ENCODE data around the gene KIAA0408.
"Not testable (repeated sequence)": the region's sequence is repeated elsewhere in the genome, so short reads cannot be mapped to it uniquely, and the experiment has no call there.

Gene KIAA0408

GRCh38 chr6:127464161-127464880 is 5.1 kb upstream of the KIAA0408 start:
- in situ Hi-C loops (cut with HindIII; ENCODE audit: low sequenced_read_pairs), result no loop called here

- in situ Hi-C loops (cut with HindIII; ENCODE audit: low sequenced_read_pairs), result no loop called here
These were observed 3.9 kb upstream of the KIAA0408 start for GRCh38 chr6:127463056-127463455.

DNA sequence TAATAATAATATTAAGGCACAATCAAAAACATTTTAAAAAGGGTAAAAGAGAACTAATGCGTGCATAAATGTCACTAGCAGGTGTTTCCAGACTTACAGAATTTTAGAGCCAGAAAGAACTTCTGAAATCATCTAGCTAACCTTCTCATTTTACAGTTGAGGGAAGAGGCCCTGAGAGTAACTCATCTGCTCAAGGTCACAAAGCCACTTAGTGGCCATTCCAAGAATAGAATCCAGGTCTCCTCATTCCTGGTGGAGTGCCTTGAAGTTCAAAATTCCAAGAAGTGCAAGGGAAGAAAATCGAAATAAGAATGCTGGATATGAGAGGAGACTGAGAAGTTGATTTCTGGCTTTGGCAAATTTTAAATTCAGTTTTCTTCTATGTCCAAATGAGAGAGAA is 3.2 kb upstream of the KIAA0408 start:
- in situ Hi-C loops (cut with HindIII; ENCODE audit: low sequenced_read_pairs), result no loop called here

DNA sequence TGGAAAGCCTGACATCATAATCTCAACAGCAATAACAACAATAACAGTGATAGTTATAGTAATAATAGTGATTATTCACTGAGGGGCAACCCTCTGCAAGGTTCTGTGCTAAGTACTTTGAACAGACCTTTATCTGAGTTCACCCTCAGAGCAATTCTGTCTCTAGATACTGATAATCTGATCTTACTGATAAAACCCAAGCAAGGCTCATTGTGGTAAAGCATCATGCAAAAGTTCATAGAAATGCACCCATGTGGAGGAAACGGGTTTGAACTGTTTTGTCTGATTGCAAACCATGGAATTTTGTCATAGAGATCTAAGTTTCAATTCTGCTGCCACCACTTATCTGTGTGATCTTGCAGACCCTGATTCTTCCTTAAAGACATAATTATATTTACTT is 1.3 kb upstream of the KIAA0408 start:
- in situ Hi-C loops (cut with HindIII; ENCODE audit: low sequenced_read_pairs), result no loop called here

DNA sequence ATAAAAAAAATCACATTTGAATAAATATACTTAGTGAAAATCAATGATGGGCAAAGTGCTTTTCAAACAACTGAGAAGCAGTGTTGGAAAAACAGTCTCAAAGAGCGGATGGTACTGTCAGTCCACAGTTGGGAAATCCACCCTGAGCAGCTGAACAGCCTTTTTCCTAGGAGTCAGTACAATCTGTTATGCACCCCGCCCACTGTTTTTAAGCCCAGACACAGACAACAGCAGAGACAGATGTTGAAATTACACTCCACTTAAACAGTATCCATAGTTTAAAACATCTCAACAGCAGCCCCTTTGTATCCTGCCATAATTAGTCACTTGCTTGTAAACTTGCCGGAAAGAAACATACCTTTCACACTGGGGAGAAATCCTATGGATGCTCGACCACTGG is 372 bp downstream of the KIAA0408 start:
- in situ Hi-C loops (cut with HindIII; ENCODE audit: low sequenced_read_pairs), result no loop called here

DNA sequence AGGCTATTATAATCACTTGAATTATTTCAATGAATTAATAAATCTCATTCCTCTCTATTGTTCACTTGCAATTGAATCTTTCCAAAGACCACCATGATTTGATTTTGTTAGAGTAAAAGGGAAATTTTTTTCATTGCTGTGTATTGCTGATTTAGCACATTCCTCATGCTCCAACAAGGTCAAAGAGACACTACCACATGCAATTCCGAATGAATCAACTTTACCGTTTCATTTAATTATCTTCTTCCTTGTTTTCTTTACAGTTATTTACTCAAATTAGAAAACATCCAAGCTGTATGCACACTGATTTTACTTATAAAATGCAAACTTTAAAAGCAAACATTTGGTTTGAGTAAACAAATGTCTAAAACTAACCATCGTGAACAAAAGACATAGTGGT is 967 bp downstream of the KIAA0408 start:
- in situ Hi-C loops (cut with HindIII; ENCODE audit: low sequenced_read_pairs), result no loop called here

DNA sequence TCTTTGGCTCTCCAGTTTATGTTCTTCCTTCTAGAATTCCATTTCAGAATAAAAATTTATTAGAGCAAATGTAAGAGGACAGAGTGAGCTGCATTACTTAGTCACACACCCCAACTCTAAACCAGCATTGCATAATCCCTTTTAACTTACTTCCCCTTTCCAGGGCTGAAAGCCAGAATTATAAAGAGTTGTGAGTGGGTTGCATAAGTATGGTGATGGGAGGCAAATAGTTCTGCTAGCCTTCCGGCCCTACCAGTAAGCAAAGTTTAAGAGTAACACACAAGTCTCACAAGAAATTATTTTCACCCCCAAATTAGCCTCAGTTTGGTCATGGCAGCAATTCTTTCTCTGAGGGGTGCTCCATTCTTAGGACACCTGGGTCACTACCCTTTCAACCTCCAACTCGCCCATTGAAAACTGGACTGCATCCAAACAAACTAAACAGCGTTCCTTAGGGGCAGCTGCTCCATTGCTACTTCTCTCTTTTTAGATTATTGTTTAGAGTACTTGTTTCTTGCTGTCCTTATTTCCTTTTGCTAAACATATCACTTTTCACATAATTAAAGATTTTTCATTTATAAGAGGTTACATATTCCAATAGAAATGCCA is 1.6 kb downstream of the KIAA0408 start:
- in situ Hi-C loops (cut with HindIII; ENCODE audit: low sequenced_read_pairs), result no loop called here

DNA sequence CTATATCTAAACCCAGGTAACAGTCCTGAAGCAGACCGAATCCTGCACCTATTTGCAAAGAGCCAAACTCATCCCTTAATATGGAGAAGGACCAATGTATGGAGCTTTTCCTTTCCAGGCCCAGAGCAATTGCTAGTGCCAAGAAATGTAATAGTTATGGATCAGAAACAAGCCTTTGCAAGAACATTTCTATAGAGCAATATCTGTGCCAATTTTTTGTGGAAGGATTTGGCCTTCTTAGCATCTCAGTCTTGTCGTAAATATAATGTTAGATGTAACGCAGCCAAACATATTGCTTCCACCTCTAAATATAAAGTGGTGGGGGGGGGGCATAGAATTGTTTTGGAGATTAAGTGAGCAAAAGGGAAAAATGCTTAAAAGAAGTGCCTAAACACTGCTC is 2.7 kb downstream of the KIAA0408 start:
- in situ Hi-C loops (cut with HindIII; ENCODE audit: low sequenced_read_pairs), result no loop called here

DNA sequence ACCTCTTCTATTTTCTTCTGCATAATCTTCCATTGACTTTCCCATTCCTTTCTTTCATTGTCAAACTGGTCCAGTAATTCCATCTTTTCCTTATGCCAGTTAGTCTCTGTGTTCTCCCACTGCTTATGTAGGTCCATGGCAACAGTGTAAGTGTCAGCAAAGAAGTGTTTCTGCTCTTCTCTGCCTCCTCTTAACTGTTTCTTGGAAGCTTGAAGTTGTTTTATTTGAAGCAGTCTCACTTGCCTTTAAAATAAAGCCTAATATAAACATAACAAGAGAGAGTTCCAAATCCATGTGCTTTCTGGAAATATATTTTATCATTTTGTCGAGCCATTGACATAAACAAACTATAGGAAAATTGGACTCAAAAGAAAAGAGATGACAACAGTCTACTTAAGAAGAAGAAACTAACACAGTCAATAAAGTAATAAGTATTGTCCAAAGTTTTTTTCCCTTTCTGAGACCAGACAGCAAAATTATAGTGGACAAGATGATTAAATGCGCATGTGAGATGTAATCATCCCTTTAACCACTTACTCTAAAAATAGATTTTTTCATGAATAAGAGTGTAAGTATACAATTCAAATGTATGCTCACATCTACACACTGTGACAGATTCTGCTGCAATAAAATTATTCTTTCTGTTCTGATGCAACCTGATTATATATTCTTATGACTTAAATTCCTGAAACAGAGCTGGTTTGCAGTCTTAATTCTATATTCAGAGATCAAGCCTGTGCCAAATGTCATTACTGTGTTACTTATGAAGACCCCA is 5.2 kb downstream of the KIAA0408 start:
- in situ Hi-C loops (cut with HindIII; ENCODE audit: low sequenced_read_pairs), result no loop called here

DNA sequence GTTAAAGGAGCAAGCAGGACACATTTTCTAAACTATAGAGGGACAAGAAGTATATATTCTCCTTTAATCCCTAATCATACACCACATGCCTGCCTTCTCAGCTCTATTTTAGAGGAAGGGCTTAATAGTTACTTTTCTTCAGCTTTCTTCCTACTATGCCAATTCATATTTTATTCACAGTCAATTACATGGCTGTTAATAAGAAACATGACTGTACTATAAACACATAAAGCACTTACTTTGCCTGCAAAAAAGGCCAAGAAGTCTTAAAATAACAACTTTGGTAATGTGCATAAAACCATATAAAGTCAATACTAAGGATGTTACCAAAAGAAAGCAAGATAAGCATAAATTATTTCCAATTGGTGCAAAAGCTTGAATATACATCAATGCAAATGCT is 6.4 kb downstream of the KIAA0408 start:
- in situ Hi-C loops (cut with HindIII; ENCODE audit: low sequenced_read_pairs), result no loop called here

GRCh38 chr6:127451388-127451787 is 7.8 kb downstream of the KIAA0408 start:
- in situ Hi-C loops (cut with HindIII; ENCODE audit: low sequenced_read_pairs), result no loop called here

DNA sequence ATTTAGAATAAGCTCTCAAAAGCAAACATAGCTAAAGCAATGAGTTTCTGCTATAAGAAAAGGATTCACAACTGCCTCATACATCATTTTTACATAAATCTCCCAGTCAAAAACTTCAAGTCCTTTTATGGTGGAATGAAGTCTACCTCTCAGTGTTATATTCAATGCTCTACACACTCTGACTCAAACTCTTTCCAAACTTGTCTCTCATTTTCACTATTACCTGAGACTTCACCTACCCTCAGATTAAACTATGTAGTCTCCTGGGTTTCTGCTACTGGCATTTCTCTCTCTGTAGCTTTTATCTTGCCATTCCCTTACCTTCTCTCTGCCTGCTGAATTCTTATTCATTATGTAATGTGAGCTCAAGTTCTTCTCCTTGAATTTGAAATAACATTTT is 11.4 kb downstream of the KIAA0408 start:
- in situ Hi-C loops (cut with HindIII; ENCODE audit: low sequenced_read_pairs), result no loop called here

GRCh38 chr6:127446356-127446755 is 12.8 kb downstream of the KIAA0408 start:
- in situ Hi-C loops (cut with HindIII; ENCODE audit: low sequenced_read_pairs), result no loop called here

GRCh38 chr6:127441881-127442280 is 17.3 kb downstream of the KIAA0408 start:
- in situ Hi-C loops (cut with HindIII; ENCODE audit: low sequenced_read_pairs), result no loop called here

GRCh38 chr6:127439718-127440117 is 19.5 kb downstream of the KIAA0408 start:
- in situ Hi-C loops (cut with HindIII; ENCODE audit: low sequenced_read_pairs), result no loop called here

GRCh38 chr6:127436578-127437110 is 22.5 kb downstream of the KIAA0408 start:
- in situ Hi-C loops (cut with HindIII; ENCODE audit: low sequenced_read_pairs), result no loop called here

DNA sequence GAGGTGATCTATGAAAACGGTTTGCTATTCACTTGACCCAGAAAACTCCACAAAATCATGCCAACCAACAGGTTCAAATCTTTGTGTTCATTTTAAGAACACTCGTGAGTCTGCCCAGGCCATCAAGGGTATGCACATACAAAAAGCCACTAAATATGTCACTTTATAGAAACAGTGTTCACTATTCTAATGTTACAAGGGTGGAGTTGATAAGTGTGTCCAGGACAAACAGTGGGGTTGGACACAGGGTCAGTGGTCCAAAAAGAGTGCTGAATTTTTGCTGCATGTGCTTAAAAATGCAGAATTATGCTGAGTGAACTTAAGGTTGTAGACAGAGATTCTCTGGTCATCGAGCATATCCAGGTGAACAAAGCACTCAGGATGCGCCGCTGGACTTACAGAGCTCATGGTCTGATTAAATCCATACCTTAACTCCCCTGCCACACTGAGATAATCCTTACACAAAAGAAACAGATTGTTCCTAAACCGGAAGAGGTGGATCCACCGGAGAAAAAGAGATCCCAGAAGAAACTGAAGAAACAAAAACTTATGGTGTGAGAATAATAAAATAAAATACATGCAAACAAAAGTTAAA is 23.5 kb downstream of the KIAA0408 start:
- in situ Hi-C loops (cut with HindIII; ENCODE audit: low sequenced_read_pairs), result no loop called here

DNA sequence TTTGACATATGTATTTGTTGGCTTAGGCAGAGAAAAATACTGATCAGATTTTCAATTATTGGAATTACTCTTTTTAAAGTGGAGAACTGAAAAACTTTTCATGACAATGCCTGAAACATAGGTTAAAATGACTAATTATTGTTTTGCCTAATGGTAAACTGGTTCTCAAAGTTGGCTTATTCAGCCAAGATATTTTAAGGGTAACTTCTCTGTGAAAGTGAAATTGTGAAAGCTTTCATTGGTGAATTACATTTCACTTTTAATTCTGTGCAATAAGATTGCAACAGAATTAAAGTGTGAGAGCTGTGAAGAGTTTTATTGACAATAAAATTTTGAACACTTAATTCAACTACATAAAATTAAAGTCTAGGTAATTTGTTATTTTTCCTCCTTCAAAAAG is 24.5 kb downstream of the KIAA0408 start:
- in situ Hi-C loops (cut with HindIII; ENCODE audit: low sequenced_read_pairs), result no loop called here

DNA sequence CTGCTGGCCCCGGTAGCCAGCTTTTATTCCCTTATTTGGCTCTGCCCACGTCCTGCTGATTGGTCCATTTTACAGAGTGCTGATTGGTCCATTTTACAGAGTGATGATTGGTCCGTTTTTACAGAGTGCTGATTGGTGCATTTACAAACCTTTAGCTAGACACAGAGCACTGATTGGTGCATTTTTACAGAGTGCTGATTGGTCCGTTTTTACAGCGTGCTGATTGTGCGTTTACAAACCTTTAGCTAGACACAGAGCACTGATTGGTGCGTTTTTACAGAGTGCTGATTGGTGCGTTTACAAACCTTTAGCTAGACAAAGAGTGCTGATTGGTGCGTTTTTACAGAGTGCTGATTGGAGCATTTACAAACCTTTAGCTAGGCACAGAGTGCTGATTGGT is 30.6 kb downstream of the KIAA0408 start:
- in situ Hi-C loops (cut with HindIII; ENCODE audit: low sequenced_read_pairs), result not testable (repeated sequence)

GRCh38 chr6:127423921-127424320 is 35.3 kb downstream of the KIAA0408 start:
- in situ Hi-C loops (cut with HindIII; ENCODE audit: low sequenced_read_pairs), result no loop called here

DNA sequence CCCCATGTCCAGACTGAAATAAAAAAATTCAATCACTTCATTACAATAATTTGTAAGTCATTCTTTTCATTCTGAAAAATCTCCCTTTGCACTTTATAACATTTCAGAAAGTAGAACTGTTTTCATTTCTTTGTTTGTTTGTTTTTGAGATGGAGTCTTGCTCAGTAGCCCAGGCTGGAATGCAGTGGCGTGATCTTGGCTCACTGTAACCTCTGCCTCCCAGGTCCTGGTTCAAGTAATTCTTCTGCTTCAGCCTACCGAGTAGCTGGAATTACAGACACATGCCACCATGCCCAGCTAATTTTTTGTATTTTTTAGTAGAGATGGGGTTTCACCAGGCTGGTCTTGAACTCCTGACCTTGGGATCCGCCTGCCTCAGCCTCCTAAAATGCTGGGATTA is 38.0 kb downstream of the KIAA0408 start:
- in situ Hi-C loops (cut with HindIII; ENCODE audit: low sequenced_read_pairs), result not testable (repeated sequence)

Data from DLD1 (cell line).